ENCODE measurements around the gene SERPINA3. TPM values are rescaled to one million over a fixed set of nuclear protein-coding genes. Genes with fewer than 3 reads are reported as not detected.

The SERPINA3 gene
- total RNA-seq, 4 donors from 2014 or later = 111 to 209 (median 125) TPM

GRCh38 chr14:94593749-94594431 lies 18.3 kb upstream of the SERPINA3 start:
- no peak for TF ChIP-seq CTCF (IDR thresholded peaks at IDR 0.05)
- no peak for ATAC-seq (ENCODE audit: low FRiP score)
- DNase-seq (ENCODE audit: low spot score) = no peak

GRCh38 chr14:94594441-94594840 lies 17.8 kb upstream of the SERPINA3 start:
- ATAC-seq (ENCODE audit: low FRiP score) = no peak
- no peak for TF ChIP-seq CTCF (IDR thresholded peaks at IDR 0.05)
- DNase-seq (ENCODE audit: low spot score) = no peak

GRCh38 chr14:94595912-94596311 lies 16.3 kb upstream of the SERPINA3 start:
- no peak for ATAC-seq (ENCODE audit: low FRiP score)
- no peak for TF ChIP-seq CTCF (IDR thresholded peaks at IDR 0.05)
- no peak for DNase-seq (ENCODE audit: low spot score)

- no peak for DNase-seq (ENCODE audit: low spot score)
- no peak for TF ChIP-seq CTCF (IDR thresholded peaks at IDR 0.05)
- ATAC-seq (ENCODE audit: low FRiP score) = no peak
Measured at GRCh38 chr14:94596361-94596760, 15.8 kb upstream of the SERPINA3 start.

- DNase-seq (ENCODE audit: low spot score) = no peak
- ATAC-seq (ENCODE audit: low FRiP score) = no peak
- no peak for TF ChIP-seq CTCF (IDR thresholded peaks at IDR 0.05)
Measured at GRCh38 chr14:94597788-94598187, 14.4 kb upstream of the SERPINA3 start.

- ATAC-seq (ENCODE audit: low FRiP score) (no peak), DNase-seq (ENCODE audit: low spot score) (no peak)
Measured at GRCh38 chr14:94598506-94598815, 13.7 kb upstream of the SERPINA3 start.

More at GRCh38 chr14:94598506-94598815, 13.7 kb upstream of the SERPINA3 start:
- no peak for TF ChIP-seq CTCF (IDR thresholded peaks at IDR 0.05)
